ENCODE data around the gene CAMTA1.

The CAMTA1 gene

DNA sequence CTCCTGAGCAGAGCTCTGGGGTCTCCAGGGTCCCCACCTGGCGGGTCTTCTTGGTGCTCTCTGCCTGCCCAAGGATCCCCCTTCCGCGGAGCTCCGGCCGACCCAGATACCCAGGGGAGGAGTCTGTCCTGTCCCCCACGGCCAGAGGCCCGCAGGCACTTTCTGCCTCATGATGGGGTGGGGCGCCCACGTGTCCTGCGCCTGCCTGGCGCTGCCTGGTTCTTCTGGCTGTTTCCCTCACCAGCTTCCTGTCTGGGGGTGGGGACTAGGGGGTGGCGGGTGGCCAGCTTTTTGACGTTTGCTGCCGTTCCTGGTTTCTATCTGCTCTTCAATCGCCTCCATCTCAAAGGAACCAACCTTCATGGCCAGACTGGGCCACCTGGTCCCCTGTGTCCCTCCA lies 672.6 kb downstream of the CAMTA1 start:
- no peak overlapping the region for H3K4me3 ChIP-seq (ENCODE audit: low read depth, low read length)
- TF ChIP-seq, protein P1, sequence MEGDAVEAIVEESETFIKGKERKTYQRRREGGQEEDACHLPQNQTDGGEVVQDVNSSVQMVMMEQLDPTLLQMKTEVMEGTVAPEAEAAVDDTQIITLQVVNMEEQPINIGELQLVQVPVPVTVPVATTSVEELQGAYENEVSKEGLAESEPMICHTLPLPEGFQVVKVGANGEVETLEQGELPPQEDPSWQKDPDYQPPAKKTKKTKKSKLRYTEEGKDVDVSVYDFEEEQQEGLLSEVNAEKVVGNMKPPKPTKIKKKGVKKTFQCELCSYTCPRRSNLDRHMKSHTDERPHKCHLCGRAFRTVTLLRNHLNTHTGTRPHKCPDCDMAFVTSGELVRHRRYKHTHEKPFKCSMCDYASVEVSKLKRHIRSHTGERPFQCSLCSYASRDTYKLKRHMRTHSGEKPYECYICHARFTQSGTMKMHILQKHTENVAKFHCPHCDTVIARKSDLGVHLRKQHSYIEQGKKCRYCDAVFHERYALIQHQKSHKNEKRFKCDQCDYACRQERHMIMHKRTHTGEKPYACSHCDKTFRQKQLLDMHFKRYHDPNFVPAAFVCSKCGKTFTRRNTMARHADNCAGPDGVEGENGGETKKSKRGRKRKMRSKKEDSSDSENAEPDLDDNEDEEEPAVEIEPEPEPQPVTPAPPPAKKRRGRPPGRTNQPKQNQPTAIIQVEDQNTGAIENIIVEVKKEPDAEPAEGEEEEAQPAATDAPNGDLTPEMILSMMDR (IDR thresholded peaks at IDR 0.05; ENCODE audit: control insufficient read depth, extremely low read depth, insufficient read depth): no peak
- no peak for DNase-seq (ENCODE audit: low read depth)

DNA sequence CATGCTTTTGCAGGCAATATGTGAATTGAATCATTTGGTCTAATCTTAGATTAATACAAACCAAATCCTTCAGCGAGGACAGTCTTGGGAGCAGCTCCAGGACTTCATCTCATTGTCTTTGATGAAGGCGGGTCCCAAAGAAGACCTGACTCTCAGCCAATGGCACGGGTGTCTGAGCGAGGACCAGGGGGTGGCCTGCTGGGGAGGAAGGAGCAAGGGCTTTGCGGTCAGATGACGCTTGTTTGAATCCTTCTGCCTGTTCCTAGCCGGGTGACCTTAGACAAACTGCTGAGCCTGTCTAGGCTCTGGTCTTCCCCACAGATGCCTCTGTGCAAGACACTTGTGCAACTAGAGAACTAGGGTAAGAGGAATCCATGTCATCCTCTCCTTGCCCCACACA lies 673.7 kb downstream of the CAMTA1 start:
- DNase-seq (ENCODE audit: low read depth): no peak
- TF ChIP-seq, protein P1 (IDR thresholded peaks at IDR 0.05; ENCODE audit: control insufficient read depth, extremely low read depth, insufficient read depth): no peak
- no peak overlapping the region for H3K4me3 ChIP-seq (ENCODE audit: low read depth, low read length)

DNA sequence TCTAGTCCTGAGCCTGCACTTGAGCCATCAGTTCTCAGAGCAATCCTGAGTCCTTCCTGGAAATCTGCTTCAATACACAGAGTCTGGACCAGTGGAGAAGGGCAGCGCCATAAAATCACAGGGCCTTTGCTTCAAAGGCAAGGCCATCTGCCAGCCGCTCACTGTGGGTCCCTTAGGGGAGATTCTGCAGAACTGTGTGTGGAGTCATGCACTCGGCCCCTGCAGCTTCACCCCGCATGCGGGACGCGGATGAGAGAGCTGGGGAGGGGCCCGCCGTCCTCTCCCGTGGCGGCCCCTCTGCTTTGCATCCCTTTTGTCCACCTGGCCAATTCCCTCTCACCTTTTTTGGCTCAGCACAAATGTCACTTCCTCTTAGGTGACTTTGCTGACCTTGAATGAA lies 674.7 kb downstream of the CAMTA1 start:
- TF ChIP-seq, protein P1 (IDR thresholded peaks at IDR 0.05; ENCODE audit: control insufficient read depth, extremely low read depth, insufficient read depth): no peak
- no peak overlapping the region for H3K4me3 ChIP-seq (ENCODE audit: low read depth, low read length)
- DNase-seq (ENCODE audit: low read depth): no peak

DNA sequence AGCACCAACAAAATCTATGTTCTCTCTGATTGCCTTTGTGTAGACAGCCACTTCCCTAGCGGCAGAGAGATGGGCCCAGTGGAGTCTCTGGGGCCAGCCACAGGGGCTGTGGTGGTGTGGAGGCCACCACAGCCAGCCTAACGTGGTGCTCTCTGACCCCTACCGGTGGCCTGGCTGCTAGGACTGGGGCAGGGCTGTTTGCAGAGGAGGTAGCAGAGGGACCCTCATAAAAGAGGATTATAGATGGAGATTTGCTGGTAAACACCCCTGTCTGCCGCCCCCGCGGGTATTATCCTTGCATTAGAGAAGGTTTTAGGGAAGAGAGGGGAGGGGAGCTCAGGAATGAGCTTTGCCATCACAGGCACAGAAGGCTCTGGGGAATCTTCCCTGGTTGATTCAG lies 675.6 kb downstream of the CAMTA1 start:
- TF ChIP-seq, protein P1 (IDR thresholded peaks at IDR 0.05; ENCODE audit: control insufficient read depth, extremely low read depth, insufficient read depth): no peak
- no peak overlapping the region for H3K4me3 ChIP-seq (ENCODE audit: low read depth, low read length)
- no peak for DNase-seq (ENCODE audit: low read depth)

DNA sequence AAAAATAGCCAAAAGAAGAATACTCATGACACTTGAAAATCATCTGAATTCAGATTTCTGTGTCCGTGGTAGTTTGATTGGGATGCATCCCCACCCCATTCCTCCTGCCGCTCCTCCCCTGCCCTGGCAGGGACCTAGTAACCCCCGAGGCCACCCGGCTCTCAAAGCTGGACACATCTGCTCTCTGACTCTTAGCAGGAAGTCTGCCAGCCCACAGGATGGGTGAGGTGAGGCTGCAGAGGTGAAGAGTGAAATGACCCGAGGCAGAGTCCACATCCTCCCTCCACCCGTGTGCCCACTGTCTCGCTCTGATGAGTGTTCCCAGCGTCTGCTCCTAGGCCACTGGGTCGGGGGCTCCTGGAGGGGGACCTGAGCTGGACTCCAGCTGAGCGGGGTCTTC lies 677.4 kb downstream of the CAMTA1 start:
- DNase-seq (ENCODE audit: low read depth): no peak
- TF ChIP-seq, protein P1 (IDR thresholded peaks at IDR 0.05; ENCODE audit: control insufficient read depth, extremely low read depth, insufficient read depth): no peak
- no peak overlapping the region for H3K4me3 ChIP-seq (ENCODE audit: low read depth, low read length)

DNA sequence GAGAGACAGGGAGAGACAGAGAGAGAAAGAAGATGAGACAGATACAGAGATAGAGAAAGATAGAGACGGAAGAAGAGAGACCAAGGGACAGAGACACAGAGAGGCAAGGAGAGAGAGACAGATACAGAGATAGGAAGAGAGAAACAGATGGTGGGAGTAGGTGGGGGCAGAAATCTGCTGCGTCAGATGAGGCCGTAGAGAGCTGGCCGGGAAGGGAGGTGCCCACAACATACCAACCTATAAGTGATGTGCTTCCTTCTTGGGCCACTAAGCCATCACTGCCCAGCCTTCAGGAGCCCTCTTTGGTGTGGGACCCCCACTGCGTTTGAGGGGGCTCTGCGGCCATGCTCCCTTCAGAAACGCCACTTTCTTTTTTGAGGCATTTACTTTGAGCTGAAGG lies 678.3 kb downstream of the CAMTA1 start:
- no peak overlapping the region for H3K4me3 ChIP-seq (ENCODE audit: low read depth, low read length)
- DNase-seq (ENCODE audit: low read depth): no peak
- TF ChIP-seq, protein P1 (IDR thresholded peaks at IDR 0.05; ENCODE audit: control insufficient read depth, extremely low read depth, insufficient read depth): no peak

DNA sequence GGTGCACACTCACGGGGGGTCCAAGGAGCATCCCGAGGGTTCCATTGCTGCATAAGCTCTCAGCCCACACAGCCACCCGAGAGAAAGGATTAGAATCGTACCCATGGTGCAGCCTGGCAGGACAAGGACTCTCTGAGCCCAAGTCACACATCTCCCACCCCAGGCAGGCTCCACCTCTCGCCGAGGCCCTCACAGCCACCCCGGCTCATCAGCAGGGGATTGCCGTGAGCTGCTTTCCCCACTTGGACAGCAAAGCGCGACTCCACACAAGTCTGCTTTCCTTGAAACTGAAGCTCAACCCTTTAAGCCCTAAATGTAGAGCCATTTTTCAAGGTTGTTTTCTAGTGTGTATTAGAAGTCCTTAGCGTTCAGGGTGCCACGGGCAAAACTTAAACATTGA lies 679.5 kb downstream of the CAMTA1 start:
- no peak overlapping the region for H3K4me3 ChIP-seq (ENCODE audit: low read depth, low read length)
- TF ChIP-seq, protein P1 (IDR thresholded peaks at IDR 0.05; ENCODE audit: control insufficient read depth, extremely low read depth, insufficient read depth): no peak
- no peak for DNase-seq (ENCODE audit: low read depth)
